ENCODE data around the gene CIPC. TPM values are rescaled to one million over a fixed set of nuclear protein-coding genes. Genes with fewer than 3 reads are reported as not detected.

Gene CIPC
- total and polyA plus RNA-seq, 2 experiments from 2014 or later: 16.5 to 35.3 TPM

GRCh38 chr14:77116172-77116817 lies 18.2 kb downstream of the CIPC start:
- no peaks in the 10 kb centered on the region for H3K27me3 ChIP-seq
- no peak for DNase-seq (ENCODE audit: low read depth in 1 of 2, low spot score in 1 of 2)
- peak overlapping the region; percentile 2 for H3K27ac ChIP-seq
- no peak overlapping the region for H3K4me3 ChIP-seq
- H3K4me1 ChIP-seq (ENCODE audit: low read depth): peaks cover 21% of the 10 kb centered on the region
- H3K36me3 ChIP-seq: peaks cover 4% of the 10 kb centered on the region
- no peak for TF ChIP-seq CTCF (IDR thresholded peaks at IDR 0.05; ENCODE audit: low read depth, low read length)
- H3K9me3 ChIP-seq (ENCODE audit: low read depth): no peaks in the 10 kb centered on the region

GRCh38 chr14:77119851-77120250 lies 21.8 kb downstream of the CIPC start:
- Histone ChIP-seq H3K4me1 (ENCODE audit: low read depth) (peaks cover 13% of the 10 kb centered on the region), H3K4me3 (no peak overlapping the region), H3K36me3 (no peaks in the 10 kb centered on the region), H3K27me3 (peaks cover 28% of the 10 kb centered on the region), H3K27ac (no peak overlapping the region), H3K9me3 (ENCODE audit: low read depth) (no peaks in the 10 kb centered on the region)
- DNase-seq (ENCODE audit: low read depth in 1 of 2, low spot score in 1 of 2): no peak
- no peak for TF ChIP-seq CTCF (IDR thresholded peaks at IDR 0.05; ENCODE audit: low read depth, low read length)

- H3K9me3 ChIP-seq (ENCODE audit: low read depth): no peaks in the 10 kb centered on the region
- TF ChIP-seq CTCF (IDR thresholded peaks at IDR 0.05; ENCODE audit: low read depth, low read length): no peak
- H3K27me3 ChIP-seq: peaks cover 40% of the 10 kb centered on the region
- H3K27ac ChIP-seq: peak overlapping the region; percentile 43
- no peaks in the 10 kb centered on the region for H3K36me3 ChIP-seq
- peak in 1 of 2 donors; percentile 32 for DNase-seq (ENCODE audit: low read depth in 1 of 2, low spot score in 1 of 2)
- no peak overlapping the region for H3K4me3 ChIP-seq
- peaks cover 13% of the 10 kb centered on the region for H3K4me1 ChIP-seq (ENCODE audit: low read depth)
These were observed 23.0 kb downstream of the CIPC start for GRCh38 chr14:77120771-77121743.

- TF ChIP-seq CTCF (IDR thresholded peaks at IDR 0.05; ENCODE audit: low read depth, low read length): no peak
- no peak for DNase-seq (ENCODE audit: low read depth in 1 of 2, low spot score in 1 of 2)
- Histone ChIP-seq H3K36me3 (no peaks in the 10 kb centered on the region), H3K27me3 (peaks cover 51% of the 10 kb centered on the region), H3K9me3 (ENCODE audit: low read depth) (no peaks in the 10 kb centered on the region), H3K27ac (no peak overlapping the region), H3K4me1 (ENCODE audit: low read depth) (peaks cover 10% of the 10 kb centered on the region), H3K4me3 (no peak overlapping the region)
These were observed 24.6 kb downstream of the CIPC start for GRCh38 chr14:77122526-77123125.

- Histone ChIP-seq H3K27ac (no peak overlapping the region), H3K9me3 (ENCODE audit: low read depth) (no peaks in the 10 kb centered on the region), H3K4me1 (ENCODE audit: low read depth) (peaks cover 10% of the 10 kb centered on the region), H3K36me3 (no peaks in the 10 kb centered on the region), H3K27me3 (peaks cover 61% of the 10 kb centered on the region), H3K4me3 (no peak overlapping the region)
- TF ChIP-seq CTCF (IDR thresholded peaks at IDR 0.05; ENCODE audit: low read depth, low read length): no peak
- no peak for DNase-seq (ENCODE audit: low read depth in 1 of 2, low spot score in 1 of 2)
These were observed 25.6 kb downstream of the CIPC start for GRCh38 chr14:77123381-77124325.
